Activated CD8-positive, alpha-beta T cell treated with anti-CD3 and anti-CD28 coated beads for 36 hours (primary cell): ENCODE measurements around the gene IFNE. TPM values are rescaled to one million over a fixed set of nuclear protein-coding genes. Genes with fewer than 3 reads are reported as not detected.

Source experiments
- ATAC-seq: fragments of 200-7000 bp; cut with Tn5 transposase; one replicate; pipeline ENCODE4 v1.10.0; 2021; ENCODE audit warnings: mild to moderate bottlenecking, moderate library complexity
- CTCF ChIA-PET: fragments of 350-600 bp; sonication (Branson Sonifier 250); formaldehyde crosslinking; loops from one replicate; lab custom pipeline; 2021; ENCODE audit warnings: antibody characterized with exemption; lab: Charles Lee
- POLR2A ChIA-PET: fragments of 350-600 bp; sonication (Branson Sonifier 250); formaldehyde crosslinking; loops from one replicate; lab custom pipeline; 2021; ENCODE audit warnings: antibody characterized with exemption; lab: Charles Lee
- DNase-seq: peaks from one replicate; pipeline ENCODE4 v3.0.0-alpha.2; 2020
- H3K27ac Mint-ChIP-seq: one replicate; pipeline ENCODE4 v1.8.0; 2021; ENCODE audit warnings: mild to moderate bottlenecking, mixed read lengths
- H3K27me3 Mint-ChIP-seq: one replicate; pipeline ENCODE4 v1.8.0; 2021; ENCODE audit warnings: mixed read lengths
- H3K36me3 Mint-ChIP-seq: one replicate; pipeline ENCODE4 v1.8.0; 2021; ENCODE audit warnings: low read depth, mixed read lengths
- H3K4me1 Mint-ChIP-seq: one replicate; pipeline ENCODE4 v1.8.0; 2021; ENCODE audit warnings: low read depth, mixed read lengths
- H3K4me3 Mint-ChIP-seq: one replicate; pipeline ENCODE4 v1.8.0; 2021; ENCODE audit warnings: mild to moderate bottlenecking, moderate library complexity, mixed read lengths
- H3K9me3 Mint-ChIP-seq: one replicate; pipeline ENCODE4 v1.8.0; 2021; ENCODE audit warnings: mixed read lengths
- CTCF ChIP-seq: fragments of 200-600 bp; IDR thresholded peaks from one replicate; pipeline ENCODE4 v1.8.0; 2022; ENCODE audit warnings: antibody characterized with exemption, mild to moderate bottlenecking
- intact Hi-C: fragments of 100-400 bp; cut with micrococcal nuclease; formaldehyde crosslinking; loops from one replicate; pipeline ENCODE4 v1.10.0; 2022
- microRNA-seq: library from miRNA; unstranded; fragments of <30 nt; microRNA quantifications from one replicate; pipeline ENCODE4 v1.2.0, GENCODE V29; 2022; ENCODE audit warnings: borderline microRNAs expressed, borderline replicate concordance
- total RNA-seq, 2 experiments: library from RNA; stranded (reverse); gene quantifications; one replicate each; pipeline ENCODE4 v1.2.3, GENCODE V29; 2021

IFNE gene
- total RNA-seq, 2 experiments from 2014 or later = not detected

- ChIA-PET CTCF (interaction anchor here (1.0 to 3.7 kb wide), 8 partner anchors 23 to 356 kb away, joined by 4 to 16 read pairs (median 8); no protein-coding TSS in a partner anchor), POLR2A (no interaction called here)
- no peaks in the 10 kb centered on the region for H3K9me3 Mint-ChIP-seq
- no peak for ATAC-seq
- H3K27ac Mint-ChIP-seq = no peak overlapping the region
- no peaks in the 10 kb centered on the region for H3K4me1 Mint-ChIP-seq
- H3K27me3 Mint-ChIP-seq = peaks cover 25% of the 10 kb centered on the region
- no peak for DNase-seq
- TF ChIP-seq CTCF = no peak
- intact Hi-C loops = loop anchor here (10.0 kb wide), 1 partner anchor 352 kb away; no protein-coding TSS in a partner anchor
- H3K36me3 Mint-ChIP-seq = no peaks in the 10 kb centered on the region
- no peak overlapping the region for H3K4me3 Mint-ChIP-seq
These were observed 49.3 kb downstream of the IFNE start for GRCh38 chr9:21432672-21433425.

Small RNA genes lying within 50 kb of the gene (microRNA-seq; reads per million reads assigned to microRNA genes)
- 2,334 reads per million, percentile 92 among the genes with 10 or more reads in this experiment for gene MIR31

Other genes starting within 250 kb of the IFNE start
- gene IFNA14, start 242.3 kb downstream of the IFNE start, total RNA-seq = not detected
- not detected for gene IFNA5, start 177.0 kb downstream of the IFNE start, total RNA-seq
- gene KLHL9, start 146.9 kb downstream of the IFNE start, total RNA-seq = 10 to 100 TPM; 15.6 to 15.8 TPM
- gene IFNA6, start 131.4 kb downstream of the IFNE start, total RNA-seq = not detected
- gene IFNA13, start 114.3 kb downstream of the IFNE start, total RNA-seq = not detected
- not detected for gene IFNA2, start 96.9 kb downstream of the IFNE start, total RNA-seq
- not detected for gene IFNA8, start 73.2 kb downstream of the IFNE start, total RNA-seq
- not detected for gene IFNA1, start 41.9 kb downstream of the IFNE start, total RNA-seq